Breast epithelium (tissue), 3 donors: Measurements from ENCODE around the gene CNTNAP2.

Experiments
- POLR2A ChIP-seq: fragments of 450-650 bp; IDR thresholded peaks from one replicate; pipeline ENCODE4 v1.6.1; 2016; ENCODE audit warnings: antibody characterized with exemption, mild to moderate bottlenecking, moderate library complexity
- TF ChIP-seq, protein P1 (sequence below), 3 donors: fragments of 450-650 bp; IDR thresholded peaks; one replicate each; pipeline ENCODE4 v1.5.1; 2016 to 2017; ENCODE audit warnings: antibody characterized with exemption in 3 of 3, mild to moderate bottlenecking in 3 of 3, moderate library complexity in 3 of 3

DNA sequence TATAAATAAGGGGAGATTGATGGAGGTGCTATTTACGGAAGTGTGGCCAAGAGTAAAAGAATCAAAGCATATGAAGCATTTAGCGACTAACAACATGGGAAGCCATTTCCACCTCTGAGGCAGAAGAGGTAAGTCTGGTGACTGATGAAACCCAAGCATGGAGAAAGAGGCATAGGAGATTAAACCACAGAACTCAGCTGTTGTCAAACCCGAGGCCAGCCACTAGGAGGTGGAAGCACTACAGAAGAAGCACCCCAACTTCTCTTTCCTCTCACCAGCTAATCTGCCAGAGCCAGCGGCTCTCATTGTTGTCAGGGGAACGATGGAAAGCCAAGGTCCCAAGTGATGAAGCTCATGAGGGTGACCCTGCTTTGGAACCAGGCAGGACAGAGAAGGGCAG lies 19.6 kb upstream of the CNTNAP2 start:
- TF ChIP-seq POLR2A, result no peak
- TF ChIP-seq, protein P1, sequence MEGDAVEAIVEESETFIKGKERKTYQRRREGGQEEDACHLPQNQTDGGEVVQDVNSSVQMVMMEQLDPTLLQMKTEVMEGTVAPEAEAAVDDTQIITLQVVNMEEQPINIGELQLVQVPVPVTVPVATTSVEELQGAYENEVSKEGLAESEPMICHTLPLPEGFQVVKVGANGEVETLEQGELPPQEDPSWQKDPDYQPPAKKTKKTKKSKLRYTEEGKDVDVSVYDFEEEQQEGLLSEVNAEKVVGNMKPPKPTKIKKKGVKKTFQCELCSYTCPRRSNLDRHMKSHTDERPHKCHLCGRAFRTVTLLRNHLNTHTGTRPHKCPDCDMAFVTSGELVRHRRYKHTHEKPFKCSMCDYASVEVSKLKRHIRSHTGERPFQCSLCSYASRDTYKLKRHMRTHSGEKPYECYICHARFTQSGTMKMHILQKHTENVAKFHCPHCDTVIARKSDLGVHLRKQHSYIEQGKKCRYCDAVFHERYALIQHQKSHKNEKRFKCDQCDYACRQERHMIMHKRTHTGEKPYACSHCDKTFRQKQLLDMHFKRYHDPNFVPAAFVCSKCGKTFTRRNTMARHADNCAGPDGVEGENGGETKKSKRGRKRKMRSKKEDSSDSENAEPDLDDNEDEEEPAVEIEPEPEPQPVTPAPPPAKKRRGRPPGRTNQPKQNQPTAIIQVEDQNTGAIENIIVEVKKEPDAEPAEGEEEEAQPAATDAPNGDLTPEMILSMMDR (IDR thresholded peaks at IDR 0.05), result no peak
